Gastroesophageal sphincter (tissue), 3 donors: Measurements from ENCODE around the gene BICC1.

Experiments
- CTCF ChIP-seq, 4 experiments: fragments of 200-600 bp in 2 of 4; fragments of 450-650 bp in 2 of 4; sonication (generic) in 1 of 4; IDR thresholded peaks; one replicate each; pipeline ENCODE4 v1.5.1; 2017 to 2019; ENCODE audit warnings: antibody characterized with exemption in 4 of 4, mild to moderate bottlenecking in 2 of 4, moderate library complexity in 2 of 4
- EP300 ChIP-seq: sonication (generic); formaldehyde crosslinking; IDR thresholded peaks from one replicate; pipeline ENCODE4 v1.6.1; 2017; ENCODE audit warnings: antibody characterized with exemption, mild to moderate bottlenecking
- POLR2A ChIP-seq, 2 donors: fragments of 450-650 bp; IDR thresholded peaks; one replicate each; pipeline ENCODE4 v1.6.1; 2017; ENCODE audit warnings: antibody characterized with exemption in 2 of 2, mild to moderate bottlenecking in 2 of 2, moderate library complexity in 1 of 2
- POLR2AphosphoS5 ChIP-seq: sonication (generic); formaldehyde crosslinking; IDR thresholded peaks from one replicate; pipeline ENCODE4 v1.6.1; 2017; ENCODE audit warnings: antibody characterized with exemption

GRCh38 chr10:58714409-58714808, 201.7 kb downstream of the BICC1 start:
- no peak for TF ChIP-seq CTCF (IDR thresholded peaks at IDR 0.05)
- no peak for TF ChIP-seq POLR2AphosphoS5
- no peak for TF ChIP-seq POLR2A (IDR thresholded peaks at IDR 0.05)
- TF ChIP-seq EP300 = no peak
